Measurements from ENCODE around the gene RAET1G.

DNA sequence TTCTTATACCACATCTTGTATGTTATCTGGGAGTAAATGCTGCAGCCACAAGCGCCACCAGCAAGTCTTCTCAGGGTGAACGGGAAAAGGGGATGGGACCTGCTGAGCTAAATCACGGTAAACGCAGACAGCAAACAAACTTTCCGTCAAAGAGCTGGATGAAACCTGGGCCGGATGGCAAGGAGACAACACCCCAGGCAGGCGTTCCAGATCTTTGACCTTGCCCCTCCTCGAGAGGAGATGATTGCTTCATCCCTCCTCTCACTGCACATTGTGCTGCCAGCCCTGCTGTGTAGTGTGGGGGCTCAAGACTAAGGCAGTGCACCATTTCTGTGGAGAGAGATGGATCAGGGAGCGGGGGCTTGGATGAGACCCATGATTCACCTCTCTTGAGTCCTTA, 34.8 kb downstream of the RAET1G start:
- TF ChIP-seq, protein P1, sequence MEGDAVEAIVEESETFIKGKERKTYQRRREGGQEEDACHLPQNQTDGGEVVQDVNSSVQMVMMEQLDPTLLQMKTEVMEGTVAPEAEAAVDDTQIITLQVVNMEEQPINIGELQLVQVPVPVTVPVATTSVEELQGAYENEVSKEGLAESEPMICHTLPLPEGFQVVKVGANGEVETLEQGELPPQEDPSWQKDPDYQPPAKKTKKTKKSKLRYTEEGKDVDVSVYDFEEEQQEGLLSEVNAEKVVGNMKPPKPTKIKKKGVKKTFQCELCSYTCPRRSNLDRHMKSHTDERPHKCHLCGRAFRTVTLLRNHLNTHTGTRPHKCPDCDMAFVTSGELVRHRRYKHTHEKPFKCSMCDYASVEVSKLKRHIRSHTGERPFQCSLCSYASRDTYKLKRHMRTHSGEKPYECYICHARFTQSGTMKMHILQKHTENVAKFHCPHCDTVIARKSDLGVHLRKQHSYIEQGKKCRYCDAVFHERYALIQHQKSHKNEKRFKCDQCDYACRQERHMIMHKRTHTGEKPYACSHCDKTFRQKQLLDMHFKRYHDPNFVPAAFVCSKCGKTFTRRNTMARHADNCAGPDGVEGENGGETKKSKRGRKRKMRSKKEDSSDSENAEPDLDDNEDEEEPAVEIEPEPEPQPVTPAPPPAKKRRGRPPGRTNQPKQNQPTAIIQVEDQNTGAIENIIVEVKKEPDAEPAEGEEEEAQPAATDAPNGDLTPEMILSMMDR (IDR thresholded peaks at IDR 0.05; ENCODE audit: extremely low read depth in 1 of 2, insufficient read depth in 1 of 2, low read depth in 1 of 2, low read length in 2 of 2) = no peak
- TF ChIP-seq MYC (IDR thresholded peaks at IDR 0.05; ENCODE audit: low read depth, low read length) = no peak
- TF ChIP-seq POLR2AphosphoS5 (IDR thresholded peaks at IDR 0.05; ENCODE audit: insufficient read depth, low read depth, low read length) = no peak

All from endothelial cell of umbilical vein (primary cell).